ENCODE results near the gene C4orf17.

DNA sequence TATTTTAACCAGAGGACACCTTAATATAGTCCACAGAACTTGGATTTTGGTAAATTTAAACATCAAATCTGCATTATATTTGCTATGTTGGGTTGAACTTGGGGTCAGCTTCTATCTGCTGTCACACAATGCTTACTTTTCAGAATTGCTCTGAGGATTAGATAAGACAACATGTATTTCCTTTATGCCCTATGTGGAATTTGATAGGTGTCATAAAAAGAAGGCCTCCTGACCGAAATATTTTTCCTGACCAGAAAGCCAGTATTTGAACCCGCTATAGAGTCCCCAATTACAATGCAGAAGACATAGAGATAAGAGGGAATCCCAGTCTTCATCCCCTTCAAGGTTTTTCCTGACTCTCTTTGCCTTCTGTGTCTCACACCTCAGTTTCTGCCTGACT lies 67.9 kb downstream of the C4orf17 start:
- TF ChIP-seq, protein P1, sequence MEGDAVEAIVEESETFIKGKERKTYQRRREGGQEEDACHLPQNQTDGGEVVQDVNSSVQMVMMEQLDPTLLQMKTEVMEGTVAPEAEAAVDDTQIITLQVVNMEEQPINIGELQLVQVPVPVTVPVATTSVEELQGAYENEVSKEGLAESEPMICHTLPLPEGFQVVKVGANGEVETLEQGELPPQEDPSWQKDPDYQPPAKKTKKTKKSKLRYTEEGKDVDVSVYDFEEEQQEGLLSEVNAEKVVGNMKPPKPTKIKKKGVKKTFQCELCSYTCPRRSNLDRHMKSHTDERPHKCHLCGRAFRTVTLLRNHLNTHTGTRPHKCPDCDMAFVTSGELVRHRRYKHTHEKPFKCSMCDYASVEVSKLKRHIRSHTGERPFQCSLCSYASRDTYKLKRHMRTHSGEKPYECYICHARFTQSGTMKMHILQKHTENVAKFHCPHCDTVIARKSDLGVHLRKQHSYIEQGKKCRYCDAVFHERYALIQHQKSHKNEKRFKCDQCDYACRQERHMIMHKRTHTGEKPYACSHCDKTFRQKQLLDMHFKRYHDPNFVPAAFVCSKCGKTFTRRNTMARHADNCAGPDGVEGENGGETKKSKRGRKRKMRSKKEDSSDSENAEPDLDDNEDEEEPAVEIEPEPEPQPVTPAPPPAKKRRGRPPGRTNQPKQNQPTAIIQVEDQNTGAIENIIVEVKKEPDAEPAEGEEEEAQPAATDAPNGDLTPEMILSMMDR (conservative IDR thresholded peaks at IDR 0.05; ENCODE audit: low read length), result no peak
- TF ChIP-seq EZH2phosphoT487 (IDR thresholded peaks at IDR 0.05; ENCODE audit: borderline replicate concordance), result no peak
